Stimulated activated CD8-positive, alpha-beta memory T cell treated with anti-CD3 and anti-CD28 coated beads, Interleukin-15, amount 100 ng/mL, for 24 hours (primary cell): ENCODE results near the gene RDX.
"Not testable (repeated sequence)": the region's sequence is repeated elsewhere in the genome, so short reads cannot be mapped to it uniquely, and the experiment has no call there.

Experiments used
- DNase-seq: peaks from one replicate; pipeline ENCODE4 v3.0.0-alpha.2; 2020; ENCODE audit warnings: low read depth

Gene RDX

DNA sequence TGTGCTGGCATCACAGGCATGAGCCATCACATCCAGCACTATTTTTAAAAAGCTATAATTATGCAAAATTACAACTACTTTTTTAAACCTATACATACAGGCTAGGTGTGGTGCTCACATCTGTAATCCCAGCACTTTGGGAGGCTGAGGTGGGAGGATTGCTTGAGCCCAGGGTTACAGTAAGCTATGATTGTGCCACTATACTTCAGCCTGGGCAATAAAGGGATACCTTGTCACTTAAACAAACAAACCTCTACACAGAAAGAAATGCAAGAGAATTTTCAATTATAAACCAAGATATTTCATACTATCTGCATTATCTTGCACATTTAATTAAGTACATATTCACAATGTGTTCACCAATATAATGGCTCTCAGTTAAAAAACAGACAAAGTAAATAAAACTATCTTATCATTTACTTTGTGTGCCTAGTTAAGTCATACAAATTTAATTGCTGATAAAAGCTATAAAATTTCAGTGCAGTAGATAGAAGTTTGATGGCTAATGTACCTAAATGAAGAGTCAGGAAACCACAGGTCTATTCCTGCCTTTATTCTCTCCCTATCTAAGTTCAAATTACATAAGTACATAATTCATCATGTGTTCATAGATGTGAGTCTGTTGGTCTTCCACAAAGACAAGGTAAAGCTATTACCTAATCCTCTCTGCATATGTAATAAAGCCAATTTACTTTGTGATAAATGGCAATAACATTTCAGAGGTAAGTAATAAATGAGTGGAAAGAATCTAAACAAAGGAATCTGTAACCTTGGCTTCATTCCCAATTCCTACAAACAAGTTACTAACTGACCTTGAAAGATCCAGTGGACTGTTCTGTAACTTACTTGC, 9.0 kb upstream of the RDX start:
- no peak for DNase-seq

- DNase-seq, result no peak
Measured at GRCh38 chr11:110303414-110303826, 7.0 kb upstream of the RDX start.

DNA sequence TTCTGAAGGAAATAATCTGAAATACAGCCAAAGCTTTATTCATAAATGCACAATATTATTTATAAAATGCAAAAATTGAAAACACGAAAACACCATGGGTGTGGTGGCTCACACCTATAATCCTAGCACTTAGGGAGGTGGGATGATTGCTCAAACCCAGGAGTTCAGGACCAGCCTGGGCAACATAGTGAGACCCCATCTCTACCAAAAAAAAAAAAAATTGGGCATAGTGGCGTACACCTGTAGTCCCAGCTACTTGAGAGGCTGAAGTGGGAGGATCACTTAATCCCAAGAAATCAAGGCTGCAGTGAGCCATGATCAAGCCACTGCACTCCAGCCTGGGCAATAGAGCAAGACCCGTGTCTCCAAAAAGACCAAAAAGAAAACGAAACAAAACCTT, 5.2 kb upstream of the RDX start:
- DNase-seq, result no peak

DNA sequence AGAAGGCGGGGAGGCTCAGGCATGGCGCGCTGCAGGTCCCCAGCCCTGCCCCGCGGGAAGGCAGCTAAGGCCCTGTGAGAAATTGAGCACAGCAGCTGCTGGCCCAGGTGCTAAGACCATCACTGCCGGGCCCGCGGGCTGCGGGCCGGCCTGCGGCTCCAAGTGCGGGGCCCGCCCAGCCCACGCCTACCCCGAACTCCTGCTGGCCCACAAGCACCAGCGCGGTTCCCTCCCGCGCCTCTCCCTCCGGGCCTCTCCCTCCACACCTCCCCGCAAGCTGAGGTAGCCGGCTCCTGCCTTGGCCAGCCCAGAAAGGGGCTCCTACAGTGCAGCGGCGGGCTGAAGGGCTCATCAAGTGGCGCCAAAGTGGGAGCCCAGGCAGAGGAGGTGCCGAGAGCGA, 4.6 kb upstream of the RDX start:
- DNase-seq, result no peak

- no peak for DNase-seq
Measured at GRCh38 chr11:110299006-110299785, 2.8 kb upstream of the RDX start.

- no peak for DNase-seq
Measured at GRCh38 chr11:110298301-110298765, 1.9 kb upstream of the RDX start.

GRCh38 chr11:110297726-110298300, 1.4 kb upstream of the RDX start:
- no peak for DNase-seq

- DNase-seq, result no peak
Measured at GRCh38 chr11:110297076-110297725, 787 bp upstream of the RDX start.

DNA sequence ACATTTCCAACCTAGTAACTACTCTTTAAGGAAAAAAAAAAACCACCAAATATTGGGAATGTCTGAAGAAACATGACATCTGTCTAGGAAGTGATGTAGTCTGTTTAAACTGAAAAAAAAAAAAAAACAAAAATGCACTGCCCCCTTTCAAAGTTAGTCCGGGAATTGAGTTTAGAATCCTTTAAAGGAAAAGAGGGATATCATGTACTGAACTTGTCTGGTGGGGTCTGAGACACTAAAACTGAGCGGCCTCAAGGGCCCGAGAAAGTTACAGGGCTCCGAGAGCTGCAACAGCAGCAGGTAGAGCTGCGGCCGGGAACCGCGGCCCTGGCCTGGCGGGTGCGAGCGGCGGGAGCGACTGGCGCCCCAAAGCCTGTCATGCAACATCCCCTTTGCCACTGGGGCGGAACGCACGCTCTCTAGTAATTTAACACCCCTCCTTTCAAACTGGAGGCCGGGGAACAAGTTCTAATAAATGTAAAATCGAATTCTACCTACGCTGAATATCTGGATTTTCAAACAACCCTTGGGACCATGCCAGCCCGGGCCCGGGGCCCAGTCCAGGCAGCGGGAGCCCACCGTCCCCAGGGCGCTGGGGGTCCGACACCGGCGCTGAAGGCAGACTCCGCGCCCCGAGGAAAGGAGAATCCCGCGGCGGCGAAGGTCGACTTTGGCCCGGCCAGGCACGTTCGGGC, 736 bp downstream of the RDX start:
- peak; percentile 5 for DNase-seq

DNA sequence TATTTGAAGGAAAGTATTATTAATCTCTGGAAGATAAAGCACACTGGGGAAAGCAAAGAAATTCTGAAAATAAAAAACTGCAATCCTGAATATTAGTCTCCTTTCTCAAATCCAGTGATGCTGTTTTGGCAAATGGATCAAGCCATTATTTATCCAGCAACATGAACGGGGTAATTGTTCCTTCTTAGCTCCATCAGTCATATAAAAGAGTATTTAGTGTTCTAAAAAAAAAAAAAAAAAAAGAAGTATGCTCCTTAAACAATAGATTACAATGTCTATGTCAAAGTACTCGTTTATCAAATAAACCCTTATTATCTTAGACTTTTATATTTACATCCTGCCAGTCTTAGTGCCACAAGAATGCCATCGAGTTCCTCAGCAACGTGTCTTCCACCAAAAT, 1.3 kb downstream of the RDX start:
- DNase-seq, result no peak

GRCh38 chr11:110294509-110294908, 1.9 kb downstream of the RDX start:
- DNase-seq, result no peak

GRCh38 chr11:110293389-110293788, 3.0 kb downstream of the RDX start:
- DNase-seq, result no peak

- not testable (repeated sequence) for DNase-seq
Measured at GRCh38 chr11:110292146-110292545, 4.3 kb downstream of the RDX start.

- no peak for DNase-seq
Measured at GRCh38 chr11:110290591-110291334, 5.7 kb downstream of the RDX start.

DNA sequence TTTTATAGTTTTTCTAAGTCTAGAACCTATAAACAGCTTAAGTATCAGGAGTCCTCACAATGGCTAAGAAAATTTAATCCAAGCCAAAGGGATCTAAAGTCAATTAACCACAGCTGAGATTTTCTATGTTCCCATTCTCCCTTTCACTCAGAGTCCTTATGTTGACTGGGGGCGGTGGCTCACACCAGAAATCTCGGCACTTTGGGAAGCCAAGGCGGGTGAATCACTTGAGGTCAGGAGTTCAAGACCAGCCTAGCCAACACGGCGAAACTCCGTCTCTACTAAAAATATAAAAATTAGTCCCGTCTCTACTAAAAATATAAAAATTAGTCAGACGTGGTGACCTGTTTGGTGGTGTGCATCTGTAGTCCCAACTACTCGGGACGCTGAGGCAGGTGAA, 6.9 kb downstream of the RDX start:
- no peak for DNase-seq

- DNase-seq, result no peak
Measured at GRCh38 chr11:110287537-110287936, 8.9 kb downstream of the RDX start.

DNA sequence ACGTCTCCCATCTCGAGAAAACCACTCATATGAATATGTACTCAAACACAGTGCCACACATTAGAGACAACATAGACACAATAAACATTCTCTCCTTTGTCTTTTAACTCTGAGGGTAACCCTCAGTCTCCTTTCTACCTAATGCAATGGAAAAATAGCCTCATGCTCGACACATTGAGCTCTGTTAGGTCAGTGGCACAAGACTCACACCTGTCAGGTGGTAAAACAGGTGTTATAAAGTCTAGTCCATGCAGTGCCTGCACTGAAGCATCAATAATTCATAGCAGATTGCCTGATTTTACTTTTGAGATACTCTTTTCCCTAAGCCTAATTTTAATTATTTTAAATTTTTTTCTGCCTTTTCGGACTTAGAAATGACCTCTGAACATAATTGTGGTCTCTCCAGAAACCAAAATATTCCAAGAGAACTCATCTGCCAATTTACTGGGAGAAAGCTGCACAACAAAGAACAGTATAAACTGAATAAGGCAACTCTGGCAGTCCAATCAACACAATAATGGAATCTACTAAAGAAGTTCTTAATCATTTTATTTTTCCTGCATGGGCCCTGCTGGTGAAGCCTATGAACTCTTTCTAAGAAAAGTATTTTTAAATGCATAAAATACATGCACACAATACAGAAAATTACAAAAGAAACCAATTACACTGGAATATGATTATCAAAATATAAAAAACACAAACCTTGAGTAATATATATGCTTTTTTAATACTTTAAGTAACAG, 9.9 kb downstream of the RDX start:
- no peak for DNase-seq

- no peak for DNase-seq
Measured at GRCh38 chr11:110283862-110284261, 12.6 kb downstream of the RDX start.

DNA sequence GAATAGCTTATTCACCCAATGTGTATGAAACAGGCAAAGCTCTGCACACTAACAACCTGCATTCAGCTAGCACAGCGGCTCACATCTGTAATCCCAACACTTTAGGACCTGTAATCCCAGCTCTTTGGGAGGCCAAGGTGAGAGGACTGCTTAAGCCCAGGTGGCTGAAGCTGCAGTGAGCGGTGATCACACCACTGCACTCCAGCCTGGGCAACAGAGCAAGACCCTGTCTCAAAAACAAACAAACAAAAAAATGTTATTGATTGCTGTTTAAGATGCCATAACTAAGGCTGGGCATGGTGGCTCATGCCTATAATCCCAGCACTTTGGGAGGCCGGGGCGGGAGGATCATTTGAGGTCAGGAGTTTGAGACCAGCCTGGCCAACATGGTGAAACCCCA, 15.8 kb downstream of the RDX start:
- not testable (repeated sequence) for DNase-seq

DNA sequence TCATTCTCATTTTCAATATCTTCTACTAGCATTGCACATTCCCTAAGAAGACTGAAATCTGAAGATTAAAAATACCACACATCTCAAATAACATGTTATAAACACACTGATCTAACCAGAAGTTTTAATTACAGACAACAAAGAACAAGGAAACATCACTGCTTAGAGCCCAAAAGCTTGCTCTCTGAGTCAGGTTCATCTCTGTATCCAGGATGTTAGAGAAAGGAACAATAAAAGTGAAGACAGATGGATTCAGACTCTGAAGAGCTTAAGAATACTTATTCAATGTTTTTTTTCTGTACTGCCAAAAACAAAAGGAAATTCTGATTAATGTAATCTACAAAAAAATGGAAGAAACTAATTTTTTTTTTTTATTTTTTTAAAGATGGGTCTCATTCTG, 16.5 kb downstream of the RDX start:
- DNase-seq, result no peak
